ENCODE results near the gene ADCY10.

The ADCY10 gene

GRCh38 chr1:167924543-167925231, 10.8 kb upstream of the ADCY10 start:
- Histone ChIP-seq H3K79me1 (ENCODE audit: low read length) (no peaks in the 10 kb centered on the region), H3K18ac (ENCODE audit: low read length) (no peak overlapping the region), H4K12ac (ENCODE audit: low read depth, low read length) (no peak overlapping the region), H2AK5ac (ENCODE audit: low read length) (no peak overlapping the region), H3K27ac (ENCODE audit: low read depth, low read length) (no peak overlapping the region), H3K23ac (ENCODE audit: low read length) (no peak overlapping the region), H2BK12ac (ENCODE audit: low read length) (no peak overlapping the region), H3K9ac (ENCODE audit: low read length) (no peak overlapping the region), H3K14ac (ENCODE audit: low read length) (no peak overlapping the region), H3K4me1 (ENCODE audit: control insufficient read depth in 1 of 2, insufficient read depth in 2 of 2, low read length in 2 of 2) (peaks cover 0 to 2% of the 10 kb centered on the region in 2 experiments), H4K8ac (ENCODE audit: low read depth, low read length) (no peak overlapping the region), H3K79me2 (ENCODE audit: control insufficient read depth, insufficient read depth, low read length, poor library complexity) (no peaks in the 10 kb centered on the region), H4K91ac (ENCODE audit: low read depth, low read length) (no peak overlapping the region), H3K27me3 (ENCODE audit: insufficient read depth, low read length) (no peaks in the 10 kb centered on the region), H3K4me2 (ENCODE audit: low read length) (no peak overlapping the region), H3K4ac (ENCODE audit: low read depth, low read length) (no peak overlapping the region), H3K4me3 (ENCODE audit: low read depth, low read length) (no peak overlapping the region), H3K9me3 (ENCODE audit: insufficient read depth, low read depth, low read length) (no peaks in the 10 kb centered on the region), H2BK5ac (ENCODE audit: low read depth, low read length, poor library complexity) (no peak overlapping the region), H2BK120ac (ENCODE audit: insufficient read depth, low read length, poor library complexity) (no peak overlapping the region), H2AFZ (ENCODE audit: insufficient read depth, low read length, poor library complexity) (no peak overlapping the region), H3K36me3 (ENCODE audit: control insufficient read depth in 1 of 2, insufficient read depth in 2 of 2, low read length in 2 of 2) (peaks cover 0 to 3% of the 10 kb centered on the region in 2 experiments)
- no peak for DNase-seq
- WGBS (ENCODE audit: extremely low coverage, insufficient coverage, insufficient read length): 100% methylated on average over 1 of the region's 2 CpGs

GRCh38 chr1:167924102-167924501, 10.2 kb upstream of the ADCY10 start:
- Histone ChIP-seq H3K27me3 (ENCODE audit: insufficient read depth, low read length) (no peaks in the 10 kb centered on the region), H3K23ac (ENCODE audit: low read length) (no peak overlapping the region), H3K36me3 (ENCODE audit: control insufficient read depth in 1 of 2, insufficient read depth in 2 of 2, low read length in 2 of 2) (peaks cover 0 to 3% of the 10 kb centered on the region in 2 experiments), H3K9ac (ENCODE audit: low read length) (no peak overlapping the region), H4K12ac (ENCODE audit: low read depth, low read length) (no peak overlapping the region), H3K4ac (ENCODE audit: low read depth, low read length) (no peak overlapping the region), H3K4me3 (ENCODE audit: low read depth, low read length) (no peak overlapping the region), H3K79me2 (ENCODE audit: control insufficient read depth, insufficient read depth, low read length, poor library complexity) (no peaks in the 10 kb centered on the region), H2AK5ac (ENCODE audit: low read length) (no peak overlapping the region), H3K79me1 (ENCODE audit: low read length) (no peaks in the 10 kb centered on the region), H4K91ac (ENCODE audit: low read depth, low read length) (no peak overlapping the region), H4K8ac (ENCODE audit: low read depth, low read length) (no peak overlapping the region), H3K18ac (ENCODE audit: low read length) (no peak overlapping the region), H2BK12ac (ENCODE audit: low read length) (no peak overlapping the region), H2BK5ac (ENCODE audit: low read depth, low read length, poor library complexity) (no peak overlapping the region), H2AFZ (ENCODE audit: insufficient read depth, low read length, poor library complexity) (no peak overlapping the region), H2BK120ac (ENCODE audit: insufficient read depth, low read length, poor library complexity) (no peak overlapping the region), H3K9me3 (ENCODE audit: insufficient read depth, low read depth, low read length) (no peaks in the 10 kb centered on the region), H3K27ac (ENCODE audit: low read depth, low read length) (no peak overlapping the region), H3K14ac (ENCODE audit: low read length) (no peak overlapping the region), H3K4me2 (ENCODE audit: low read length) (no peak overlapping the region), H3K4me1 (ENCODE audit: control insufficient read depth in 1 of 2, insufficient read depth in 2 of 2, low read length in 2 of 2) (peaks cover 0 to 2% of the 10 kb centered on the region in 2 experiments)
- no peak for DNase-seq
- no CpG with 5 or more reads among the region's 2 CpGs for WGBS (ENCODE audit: extremely low coverage, insufficient coverage, insufficient read length)

GRCh38 chr1:167923324-167924056, 9.6 kb upstream of the ADCY10 start:
- Histone ChIP-seq H4K91ac (ENCODE audit: low read depth, low read length) (no peak overlapping the region), H3K4me3 (ENCODE audit: low read depth, low read length) (no peak overlapping the region), H3K4ac (ENCODE audit: low read depth, low read length) (no peak overlapping the region), H3K4me2 (ENCODE audit: low read length) (no peak overlapping the region), H3K27ac (ENCODE audit: low read depth, low read length) (no peak overlapping the region), H2BK120ac (ENCODE audit: insufficient read depth, low read length, poor library complexity) (no peak overlapping the region), H2AK5ac (ENCODE audit: low read length) (no peak overlapping the region), H2BK12ac (ENCODE audit: low read length) (no peak overlapping the region), H2BK5ac (ENCODE audit: low read depth, low read length, poor library complexity) (no peak overlapping the region), H3K18ac (ENCODE audit: low read length) (no peak overlapping the region), H3K79me2 (ENCODE audit: control insufficient read depth, insufficient read depth, low read length, poor library complexity) (no peaks in the 10 kb centered on the region), H3K14ac (ENCODE audit: low read length) (no peak overlapping the region), H4K8ac (ENCODE audit: low read depth, low read length) (no peak overlapping the region), H3K4me1 (ENCODE audit: control insufficient read depth in 1 of 2, insufficient read depth in 2 of 2, low read length in 2 of 2) (peaks cover 0 to 2% of the 10 kb centered on the region in 2 experiments), H3K36me3 (ENCODE audit: control insufficient read depth in 1 of 2, insufficient read depth in 2 of 2, low read length in 2 of 2) (peaks cover 0 to 3% of the 10 kb centered on the region in 2 experiments), H3K79me1 (ENCODE audit: low read length) (no peaks in the 10 kb centered on the region), H3K9ac (ENCODE audit: low read length) (no peak overlapping the region), H3K9me3 (ENCODE audit: insufficient read depth, low read depth, low read length) (no peaks in the 10 kb centered on the region), H3K27me3 (ENCODE audit: insufficient read depth, low read length) (no peaks in the 10 kb centered on the region), H3K23ac (ENCODE audit: low read length) (no peak overlapping the region), H4K12ac (ENCODE audit: low read depth, low read length) (no peak overlapping the region), H2AFZ (ENCODE audit: insufficient read depth, low read length, poor library complexity) (no peak overlapping the region)
- no CpG with 5 or more reads among the region's 3 CpGs for WGBS (ENCODE audit: extremely low coverage, insufficient coverage, insufficient read length)
- DNase-seq: no peak

- H3K18ac ChIP-seq (ENCODE audit: low read length): no peak overlapping the region
- H4K8ac ChIP-seq (ENCODE audit: low read depth, low read length): no peak overlapping the region
- no peak overlapping the region for H3K4me2 ChIP-seq (ENCODE audit: low read length)
- no peak overlapping the region for H2AFZ ChIP-seq (ENCODE audit: insufficient read depth, low read length, poor library complexity)
- DNase-seq: peak; percentile 17 to 79
- H3K36me3 ChIP-seq (ENCODE audit: control insufficient read depth in 1 of 2, insufficient read depth in 2 of 2, low read length in 2 of 2): peaks cover 0 to 3% of the 10 kb centered on the region in 2 experiments
- H3K4me3 ChIP-seq (ENCODE audit: low read depth, low read length): no peak overlapping the region
- H2BK5ac ChIP-seq (ENCODE audit: low read depth, low read length, poor library complexity): no peak overlapping the region
- H3K23ac ChIP-seq (ENCODE audit: low read length): no peak overlapping the region
- H4K91ac ChIP-seq (ENCODE audit: low read depth, low read length): no peak overlapping the region
- no peak overlapping the region for H2AK5ac ChIP-seq (ENCODE audit: low read length)
- peaks cover 0 to 2% of the 10 kb centered on the region in 2 experiments for H3K4me1 ChIP-seq (ENCODE audit: control insufficient read depth in 1 of 2, insufficient read depth in 2 of 2, low read length in 2 of 2)
- no peak overlapping the region for H2BK12ac ChIP-seq (ENCODE audit: low read length)
- no peaks in the 10 kb centered on the region for H3K79me2 ChIP-seq (ENCODE audit: control insufficient read depth, insufficient read depth, low read length, poor library complexity)
- H3K9ac ChIP-seq (ENCODE audit: low read length): no peak overlapping the region
- no peaks in the 10 kb centered on the region for H3K79me1 ChIP-seq (ENCODE audit: low read length)
- no peak overlapping the region for H4K12ac ChIP-seq (ENCODE audit: low read depth, low read length)
- WGBS (ENCODE audit: extremely low coverage, insufficient coverage, insufficient read length): no CpG with 5 or more reads among the region's 1 CpG
- H3K27ac ChIP-seq (ENCODE audit: low read depth, low read length): no peak overlapping the region
- no peak overlapping the region for H2BK120ac ChIP-seq (ENCODE audit: insufficient read depth, low read length, poor library complexity)
- H3K9me3 ChIP-seq (ENCODE audit: insufficient read depth, low read depth, low read length): no peaks in the 10 kb centered on the region
- H3K27me3 ChIP-seq (ENCODE audit: insufficient read depth, low read length): no peaks in the 10 kb centered on the region
- no peak overlapping the region for H3K4ac ChIP-seq (ENCODE audit: low read depth, low read length)
- H3K14ac ChIP-seq (ENCODE audit: low read length): no peak overlapping the region
Measured at GRCh38 chr1:167922611-167923074, 8.7 kb upstream of the ADCY10 start.

All from trophoblast cell (in vitro differentiated cells and primary cell).